Endothelial cell of umbilical vein (primary cell): ENCODE data around the gene MAP3K10.

Experiments used
- FOS ChIP-seq: IDR thresholded peaks from 2 replicates; pipeline ENCODE4 v1.6.1; 2011; ENCODE audit warnings: mild to moderate bottlenecking, low read length, moderate library complexity, borderline replicate concordance; ENCODE audit not compliant: insufficient read depth
- POLR2A ChIP-seq: IDR thresholded peaks from 2 replicates; pipeline ENCODE4 v1.6.1; 2012; ENCODE audit warnings: low read depth, mild to moderate bottlenecking, control low read depth, low read length
- POLR2AphosphoS5 ChIP-seq: IDR thresholded peaks from 2 replicates; pipeline ENCODE4 v1.6.1; 2012; ENCODE audit warnings: low read depth, mild to moderate bottlenecking, control low read depth, low read length, moderate library complexity; ENCODE audit not compliant: insufficient read depth

- TF ChIP-seq FOS = no peak
- TF ChIP-seq POLR2A = no peak
- peak; percentile 91 for TF ChIP-seq POLR2AphosphoS5
Measured at GRCh38 chr19:40241809-40242384, 50.7 kb downstream of the MAP3K10 start.
